ENCODE results near the gene DIPK1C.

The DIPK1C gene

GRCh38 chr18:74478316-74478715, 21.2 kb upstream of the DIPK1C start:
- in situ Hi-C loops (cut with MboI; ENCODE audit: low pct_unique_long_range_greater_than_20kb, low sequenced_read_pairs, unreplicated experiment): no loop called here
- TF ChIP-seq, protein P1, sequence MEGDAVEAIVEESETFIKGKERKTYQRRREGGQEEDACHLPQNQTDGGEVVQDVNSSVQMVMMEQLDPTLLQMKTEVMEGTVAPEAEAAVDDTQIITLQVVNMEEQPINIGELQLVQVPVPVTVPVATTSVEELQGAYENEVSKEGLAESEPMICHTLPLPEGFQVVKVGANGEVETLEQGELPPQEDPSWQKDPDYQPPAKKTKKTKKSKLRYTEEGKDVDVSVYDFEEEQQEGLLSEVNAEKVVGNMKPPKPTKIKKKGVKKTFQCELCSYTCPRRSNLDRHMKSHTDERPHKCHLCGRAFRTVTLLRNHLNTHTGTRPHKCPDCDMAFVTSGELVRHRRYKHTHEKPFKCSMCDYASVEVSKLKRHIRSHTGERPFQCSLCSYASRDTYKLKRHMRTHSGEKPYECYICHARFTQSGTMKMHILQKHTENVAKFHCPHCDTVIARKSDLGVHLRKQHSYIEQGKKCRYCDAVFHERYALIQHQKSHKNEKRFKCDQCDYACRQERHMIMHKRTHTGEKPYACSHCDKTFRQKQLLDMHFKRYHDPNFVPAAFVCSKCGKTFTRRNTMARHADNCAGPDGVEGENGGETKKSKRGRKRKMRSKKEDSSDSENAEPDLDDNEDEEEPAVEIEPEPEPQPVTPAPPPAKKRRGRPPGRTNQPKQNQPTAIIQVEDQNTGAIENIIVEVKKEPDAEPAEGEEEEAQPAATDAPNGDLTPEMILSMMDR (IDR thresholded peaks at IDR 0.05; ENCODE audit: extremely low read depth, insufficient read depth, missing control alignments): no peak
- no peak for DNase-seq (ENCODE audit: low spot score)

DNA sequence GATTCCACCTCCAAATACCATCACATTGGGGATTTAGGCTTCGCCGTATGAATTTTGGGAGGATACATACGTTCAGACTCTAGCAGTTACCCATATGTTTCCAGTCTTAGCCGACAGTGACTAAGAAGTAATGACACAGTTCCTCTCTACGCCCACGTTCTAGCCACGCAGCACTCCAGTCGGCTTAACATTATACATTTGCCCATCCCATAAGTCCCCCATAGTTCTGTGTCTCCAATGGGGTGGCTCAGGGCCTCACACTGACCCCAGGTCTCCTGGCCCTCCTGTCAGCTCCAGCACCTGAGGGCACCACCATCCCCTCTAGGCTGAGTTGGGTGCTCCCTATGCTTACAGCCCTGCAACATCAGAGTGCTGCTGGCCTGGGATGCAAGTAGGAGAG, 20.7 kb upstream of the DIPK1C start:
- in situ Hi-C loops (cut with MboI; ENCODE audit: low pct_unique_long_range_greater_than_20kb, low sequenced_read_pairs, unreplicated experiment): no loop called here
- no peak for DNase-seq (ENCODE audit: low spot score)
- TF ChIP-seq, protein P1 (IDR thresholded peaks at IDR 0.05; ENCODE audit: extremely low read depth, insufficient read depth, missing control alignments): no peak

- in situ Hi-C loops (cut with MboI; ENCODE audit: low pct_unique_long_range_greater_than_20kb, low sequenced_read_pairs, unreplicated experiment): no loop called here
- DNase-seq (ENCODE audit: low spot score): no peak
- TF ChIP-seq, protein P1 (IDR thresholded peaks at IDR 0.05; ENCODE audit: extremely low read depth, insufficient read depth, missing control alignments): peak; percentile 31
These were observed 19.0 kb upstream of the DIPK1C start for GRCh38 chr18:74476140-74476539.

DNA sequence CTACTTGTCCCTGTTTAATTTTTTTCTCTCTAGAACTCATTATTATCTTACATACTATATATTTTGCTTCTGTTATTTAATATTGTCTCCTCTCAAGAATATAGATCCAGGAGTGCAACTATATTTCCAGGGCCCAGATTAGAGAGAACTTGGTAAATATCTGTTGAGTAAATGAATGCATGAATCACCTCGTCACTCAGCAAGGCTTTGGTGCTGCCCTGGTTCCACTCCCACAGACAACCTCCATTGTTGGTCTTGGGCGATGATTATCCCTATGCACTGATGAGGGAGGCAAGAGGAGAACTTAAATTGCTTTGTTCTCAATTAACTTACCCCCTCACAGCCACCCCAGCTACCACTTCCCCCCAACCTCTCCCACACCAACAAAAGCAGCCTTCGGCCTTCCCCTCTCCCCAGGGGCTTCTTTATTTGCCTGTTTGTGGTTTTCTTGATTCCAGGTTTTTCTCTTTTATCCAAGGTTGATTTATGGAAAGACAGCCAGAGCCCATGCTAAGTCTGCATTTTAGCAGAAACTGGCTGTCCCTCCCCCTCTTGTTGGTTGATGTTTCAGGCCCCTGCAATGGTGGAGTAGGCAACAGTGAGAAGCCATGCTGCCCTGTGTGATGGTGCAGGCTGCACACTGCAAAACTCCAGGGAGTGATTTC, 17.0 kb upstream of the DIPK1C start:
- TF ChIP-seq, protein P1 (IDR thresholded peaks at IDR 0.05; ENCODE audit: extremely low read depth, insufficient read depth, missing control alignments): no peak
- DNase-seq (ENCODE audit: low spot score): no peak
- in situ Hi-C loops (cut with MboI; ENCODE audit: low pct_unique_long_range_greater_than_20kb, low sequenced_read_pairs, unreplicated experiment): no loop called here

GRCh38 chr18:74472312-74472711, 15.2 kb upstream of the DIPK1C start:
- in situ Hi-C loops (cut with MboI; ENCODE audit: low pct_unique_long_range_greater_than_20kb, low sequenced_read_pairs, unreplicated experiment): no loop called here
- TF ChIP-seq, protein P1 (IDR thresholded peaks at IDR 0.05; ENCODE audit: extremely low read depth, insufficient read depth, missing control alignments): no peak
- no peak for DNase-seq (ENCODE audit: low spot score)

- in situ Hi-C loops (cut with MboI; ENCODE audit: low pct_unique_long_range_greater_than_20kb, low sequenced_read_pairs, unreplicated experiment): no loop called here
- TF ChIP-seq, protein P1 (IDR thresholded peaks at IDR 0.05; ENCODE audit: extremely low read depth, insufficient read depth, missing control alignments): no peak
- no peak for DNase-seq (ENCODE audit: low spot score)
These were observed 11.5 kb upstream of the DIPK1C start for GRCh38 chr18:74468547-74469061.

All from GM13977 (cell line).